CD4-positive, alpha-beta T cell treated with Interferon alpha-2 for 1 hour (primary cell): ENCODE results near the gene GNAI3.

Experiments
- DNase-seq, 2 donors: peaks; one replicate each; pipeline ENCODE4 v3.0.0-alpha.2; 2020 to 2022

GNAI3 gene

GRCh38 chr1:109625176-109625575 lies 76.8 kb downstream of the GNAI3 start:
- no peak for DNase-seq

GRCh38 chr1:109625601-109626560 lies 77.5 kb downstream of the GNAI3 start:
- no peak for DNase-seq

DNA sequence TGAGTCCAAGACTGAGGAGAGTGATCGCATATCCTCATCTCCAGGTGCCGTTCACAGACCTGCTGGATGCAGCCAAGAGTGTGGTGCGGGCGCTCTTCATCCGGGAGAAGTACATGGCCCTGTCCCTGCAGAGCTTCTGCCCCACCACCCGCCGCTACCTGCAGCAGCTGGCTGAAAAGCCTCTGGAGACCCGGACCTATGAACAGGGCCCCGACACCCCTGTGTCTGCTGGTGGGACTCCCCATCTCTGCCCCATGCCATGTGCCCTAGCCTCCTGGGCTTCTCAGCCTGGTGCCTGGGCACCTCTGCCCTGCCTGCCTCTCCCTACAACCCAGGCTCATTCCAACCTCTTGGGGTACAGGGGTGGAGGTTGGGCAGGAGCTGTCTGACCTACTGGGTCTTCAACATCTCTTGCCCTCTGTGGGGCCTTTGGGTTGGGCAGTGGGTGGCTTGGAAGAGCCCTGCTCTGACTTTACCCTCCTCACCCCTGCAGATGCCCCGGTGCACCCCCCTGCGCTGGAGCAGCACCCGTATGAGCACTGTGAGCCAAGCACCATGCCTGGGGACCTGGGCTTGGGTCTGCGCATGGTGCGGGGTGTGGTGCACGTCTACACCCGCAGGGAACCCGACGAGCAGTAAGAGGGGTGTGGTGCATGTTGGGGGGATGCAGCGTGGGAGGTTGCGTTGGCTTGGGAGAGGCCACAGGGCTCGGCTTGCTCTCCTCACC lies 78.4 kb downstream of the GNAI3 start:
- no peak for DNase-seq

GRCh38 chr1:109627692-109628399 lies 79.4 kb downstream of the GNAI3 start:
- DNase-seq = no peak

GRCh38 chr1:109628540-109629321 lies 80.3 kb downstream of the GNAI3 start:
- DNase-seq = no peak

DNA sequence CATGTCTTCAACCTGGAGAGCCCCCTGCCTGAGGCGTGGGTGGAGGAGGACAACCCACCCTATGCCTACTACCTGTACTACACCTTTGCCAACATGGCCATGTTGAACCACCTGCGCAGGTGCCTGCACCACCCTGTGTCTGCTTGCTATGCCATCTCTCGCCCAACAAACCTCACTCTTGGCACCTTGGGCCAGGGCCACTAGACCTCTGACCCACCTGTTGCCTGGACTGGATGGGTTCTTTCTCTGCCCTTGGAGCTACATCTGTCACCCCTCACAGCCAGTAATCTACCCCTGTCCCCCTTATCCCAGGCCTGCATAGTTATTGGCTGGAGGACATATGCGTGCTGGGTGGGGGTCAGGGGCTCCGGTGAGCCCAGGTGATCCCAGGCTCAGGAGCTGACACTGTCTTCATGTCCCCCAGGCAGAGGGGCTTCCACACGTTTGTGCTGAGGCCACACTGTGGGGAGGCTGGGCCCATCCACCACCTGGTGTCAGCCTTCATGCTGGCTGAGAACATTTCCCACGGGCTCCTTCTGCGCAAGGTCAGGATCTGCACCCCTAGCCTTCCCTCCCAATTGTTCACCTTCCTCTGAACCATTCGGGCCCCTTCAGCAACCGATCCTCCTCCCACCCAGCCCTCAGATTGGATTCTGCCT lies 81.1 kb downstream of the GNAI3 start:
- no peak for DNase-seq

DNA sequence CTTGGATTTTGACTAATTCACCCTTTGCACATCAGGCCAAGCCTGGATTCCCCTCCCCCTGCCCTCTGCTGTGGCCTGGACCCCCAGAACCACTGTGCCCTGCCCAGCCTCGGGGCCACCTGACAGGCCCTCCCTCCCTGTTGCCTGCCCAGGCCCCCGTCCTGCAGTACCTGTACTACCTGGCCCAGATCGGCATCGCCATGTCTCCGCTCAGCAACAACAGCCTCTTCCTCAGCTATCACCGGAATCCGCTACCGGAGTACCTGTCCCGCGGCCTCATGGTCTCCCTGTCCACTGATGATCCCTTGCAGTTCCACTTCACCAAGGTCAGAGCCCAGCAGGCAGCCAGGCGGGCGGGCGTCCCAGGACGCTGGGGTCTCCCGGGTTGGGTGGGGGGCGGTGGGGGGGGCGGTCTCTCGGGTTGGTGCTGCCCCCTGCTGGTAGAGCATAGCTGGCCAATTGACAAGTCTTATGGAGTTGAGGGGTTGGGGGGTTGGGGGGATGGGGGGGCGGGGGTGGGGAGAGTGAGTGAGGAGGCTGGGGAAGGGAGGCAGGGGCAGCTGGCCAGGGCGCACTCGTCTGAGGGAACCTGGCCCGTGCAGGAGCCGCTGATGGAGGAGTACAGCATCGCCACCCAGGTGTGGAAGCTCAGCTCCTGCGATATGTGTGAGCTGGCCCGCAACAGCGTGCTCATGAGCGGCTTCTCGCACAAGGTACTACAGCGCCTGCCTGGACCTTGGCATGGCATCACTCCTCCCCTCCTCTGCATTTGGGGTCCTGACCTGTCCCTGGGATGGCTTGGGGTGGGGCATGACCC lies 81.9 kb downstream of the GNAI3 start:
- DNase-seq = peak; percentile 20 to 47

DNA sequence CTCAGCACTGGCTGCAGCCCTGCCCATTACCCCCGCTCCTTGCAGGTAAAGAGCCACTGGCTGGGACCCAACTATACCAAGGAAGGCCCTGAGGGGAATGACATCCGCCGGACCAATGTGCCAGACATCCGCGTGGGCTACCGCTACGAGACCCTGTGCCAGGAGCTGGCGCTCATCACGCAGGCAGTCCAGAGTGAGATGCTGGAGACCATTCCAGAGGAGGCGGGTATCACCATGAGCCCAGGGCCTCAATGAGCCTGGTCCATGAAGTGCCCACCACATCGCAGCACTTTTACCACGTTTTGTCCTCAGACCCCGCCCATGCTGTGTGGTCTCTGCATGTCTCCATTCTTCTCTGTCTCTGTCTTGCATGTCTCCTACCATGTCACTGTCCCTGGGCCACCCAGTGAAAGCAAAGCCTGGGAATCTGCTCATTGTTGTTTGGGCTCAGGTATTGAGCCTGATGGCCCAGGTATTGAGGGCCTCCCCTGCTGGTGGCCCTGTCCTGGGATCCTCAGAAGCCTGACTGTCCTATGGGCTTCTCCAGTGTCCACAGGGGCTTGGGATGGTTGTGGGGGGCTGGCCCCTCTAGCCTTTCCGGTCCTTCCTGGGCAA lies 82.6 kb downstream of the GNAI3 start:
- no peak for DNase-seq

DNA sequence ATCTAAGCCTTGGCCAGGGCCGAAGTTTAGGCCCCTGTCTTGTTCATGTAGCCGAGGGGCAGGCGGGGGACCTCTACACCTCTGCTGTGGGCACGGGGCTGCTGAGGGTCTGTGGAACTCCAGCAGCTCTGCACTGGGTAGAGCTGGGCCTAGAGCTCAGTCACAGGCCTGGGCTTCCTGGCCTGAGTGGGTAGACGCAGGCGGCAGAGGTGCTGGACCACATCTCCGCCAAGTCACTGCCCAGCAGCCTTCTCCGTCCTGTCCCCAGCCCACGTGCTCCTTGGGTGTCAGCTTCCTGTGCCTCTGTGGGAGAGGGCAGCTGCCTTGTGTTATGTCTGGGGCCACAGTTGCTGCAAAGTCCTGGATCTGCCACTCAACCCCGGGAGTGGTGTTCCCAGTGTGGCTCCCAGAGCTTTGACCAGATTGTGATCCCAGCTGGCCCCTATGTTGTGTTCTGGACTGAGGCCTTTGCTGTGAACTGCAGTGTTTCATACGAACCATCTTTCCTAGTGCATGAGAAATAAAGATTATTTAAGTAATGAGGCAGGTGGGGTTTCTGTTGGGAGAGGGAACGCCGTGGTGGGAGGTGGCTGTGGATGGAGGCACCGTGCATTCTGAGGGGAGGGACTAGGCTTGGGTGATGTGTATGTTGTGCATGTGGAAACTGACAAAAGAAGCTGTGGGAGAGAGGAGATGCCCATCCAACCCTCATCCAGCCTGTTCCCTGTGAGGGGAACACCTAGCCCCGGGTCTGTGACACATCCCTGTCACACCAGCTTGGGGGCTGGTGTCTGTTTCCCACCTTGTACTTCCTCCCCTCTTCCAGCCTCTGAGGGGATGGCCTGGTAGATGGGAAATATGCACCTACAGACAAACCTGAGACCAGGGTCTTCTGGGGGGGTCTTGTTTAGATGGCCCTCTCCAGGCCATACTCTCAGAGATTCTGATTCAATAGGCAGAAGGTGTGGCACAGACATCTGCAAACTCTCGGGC lies 83.4 kb downstream of the GNAI3 start:
- no peak for DNase-seq

DNA sequence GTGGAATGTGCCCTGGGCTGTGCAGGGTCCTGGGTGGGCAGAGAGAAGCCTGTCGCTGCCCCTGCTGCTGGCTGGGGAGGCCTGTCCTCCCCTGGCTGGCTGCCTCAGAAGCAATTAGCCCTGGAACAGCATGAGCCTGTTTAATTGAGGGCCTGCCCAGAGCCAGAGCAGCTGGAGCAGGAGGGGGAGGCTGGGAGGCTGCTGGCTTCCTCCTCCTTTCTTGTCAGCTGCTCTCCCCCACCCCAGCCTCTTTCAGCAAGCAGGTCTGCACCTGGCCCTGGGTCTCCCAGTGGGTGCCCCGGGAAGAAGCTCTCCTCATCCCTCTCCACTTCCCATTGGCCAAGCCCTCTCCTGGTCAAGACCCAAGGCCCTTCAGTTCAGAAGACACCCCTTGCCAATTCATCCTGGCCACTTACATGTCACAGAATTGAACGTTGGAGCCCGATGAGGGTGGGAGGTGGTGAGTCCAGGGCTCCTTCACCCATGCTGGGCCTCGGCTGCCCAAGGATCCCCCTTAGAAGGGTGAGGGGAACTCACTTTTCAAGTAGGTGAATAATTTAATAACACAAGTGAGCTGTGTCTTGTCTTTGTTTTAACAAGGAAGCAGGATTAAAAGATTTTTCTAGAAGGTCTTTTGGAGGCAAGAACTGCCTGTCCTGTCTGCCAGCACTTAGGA lies 84.4 kb downstream of the GNAI3 start:
- no peak for DNase-seq

GRCh38 chr1:109634292-109634691 lies 85.9 kb downstream of the GNAI3 start:
- DNase-seq = no peak

GRCh38 chr1:109634771-109635750 lies 86.6 kb downstream of the GNAI3 start:
- DNase-seq = peak in 1 of 2 donors; percentile 33

DNA sequence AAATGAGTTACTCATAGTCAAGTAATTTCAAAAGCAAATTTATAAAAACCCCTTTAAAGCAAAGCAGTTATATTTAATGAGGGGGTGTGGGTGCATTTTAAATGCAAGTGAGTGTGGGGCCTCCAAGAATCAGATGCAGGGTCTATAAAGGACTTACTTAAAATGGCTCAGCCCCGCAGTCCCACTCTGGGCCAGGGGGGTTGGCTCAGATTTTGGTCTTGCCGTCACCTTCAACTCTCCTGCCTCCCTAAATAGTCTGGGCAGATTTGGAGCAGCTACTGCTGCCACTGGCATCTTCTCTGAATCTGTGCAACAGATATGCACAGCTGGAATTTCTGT lies 87.4 kb downstream of the GNAI3 start:
- DNase-seq = no peak

DNA sequence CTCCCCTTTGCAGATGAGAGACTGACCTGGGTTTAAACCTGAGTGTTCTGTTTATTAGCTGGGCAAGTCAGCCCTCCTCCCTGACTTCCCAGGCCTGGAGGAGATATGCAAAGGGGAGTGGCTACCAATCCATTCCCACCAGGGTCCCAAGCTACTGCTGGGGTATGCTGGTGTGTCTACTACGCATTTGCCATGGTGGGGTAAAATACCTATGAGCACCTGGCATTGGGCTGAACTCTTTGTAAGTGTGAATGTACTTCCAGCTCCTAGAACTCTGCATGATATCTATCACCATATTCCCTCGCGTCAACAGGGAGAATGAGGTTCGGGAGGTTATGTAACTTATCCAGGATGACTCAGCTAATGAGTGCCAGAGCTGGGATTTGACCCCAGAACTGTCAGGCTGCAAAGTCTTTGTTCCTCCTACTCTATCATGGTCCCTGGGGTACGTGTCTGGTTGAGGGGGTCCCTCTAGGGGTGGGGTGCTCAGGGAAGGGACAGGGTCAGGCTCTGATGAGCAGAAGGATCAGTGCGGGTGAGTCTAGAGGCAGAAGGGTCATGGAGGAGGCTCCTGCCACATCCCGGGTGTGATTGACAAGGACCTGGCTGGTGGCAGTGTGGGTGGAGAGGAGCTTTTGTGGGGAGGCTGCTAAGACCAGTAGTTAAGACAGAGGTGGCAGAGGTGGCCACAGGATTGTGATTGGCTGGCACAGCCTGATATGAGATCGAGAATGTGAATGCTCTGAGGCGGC lies 88.0 kb downstream of the GNAI3 start:
- no peak for DNase-seq

DNA sequence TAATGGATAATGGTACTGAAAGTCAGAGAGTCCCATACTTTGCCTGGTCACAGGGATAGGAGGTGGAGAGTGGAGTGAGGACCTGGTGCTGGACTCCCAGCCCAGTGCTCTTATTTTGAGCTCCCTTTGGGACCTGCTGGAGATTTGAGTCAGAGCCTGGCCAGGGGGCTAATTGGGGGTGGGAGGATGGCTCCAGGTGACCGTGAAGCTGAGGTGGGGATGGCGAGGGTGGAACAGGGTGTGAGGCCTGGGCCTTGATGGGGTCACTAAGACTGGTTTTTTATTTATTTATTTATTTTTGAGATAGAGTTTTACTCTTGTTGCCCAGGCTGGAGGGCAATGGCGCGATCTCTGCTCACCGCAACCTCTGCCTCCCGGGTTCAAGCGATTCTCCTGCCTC lies 89.0 kb downstream of the GNAI3 start:
- DNase-seq = no peak

- no peak for DNase-seq
Observed at GRCh38 chr1:109639063-109639840, 90.8 kb downstream of the GNAI3 start.
